Uterus (tissue), 2 donors: ENCODE data around the gene CCDC171.

Source experiments
- CTCF ChIP-seq, 4 experiments: fragments of 200-600 bp in 2 of 4; fragments of 450-650 bp in 2 of 4; sonication (generic) in 2 of 4; IDR thresholded peaks; one replicate each; pipeline ENCODE4 v1.5.1; 2016 to 2019; ENCODE audit warnings: antibody characterized with exemption in 4 of 4, mild to moderate bottlenecking in 2 of 4, moderate library complexity in 1 of 4
- POLR2A ChIP-seq, 2 donors: fragments of 450-650 bp; IDR thresholded peaks; one replicate each; pipeline ENCODE4 v1.6.1; 2016; ENCODE audit warnings: antibody characterized with exemption in 2 of 2, mild to moderate bottlenecking in 1 of 2, moderate library complexity in 1 of 2

GRCh38 chr9:16022228-16022627 is 469.4 kb downstream of the CCDC171 start:
- no peak for TF ChIP-seq CTCF (IDR thresholded peaks at IDR 0.05)
- TF ChIP-seq POLR2A (IDR thresholded peaks at IDR 0.05) = no peak
